HG02981 (cell line): ENCODE data around the gene DUSP7.

Experiments
- ATAC-seq: cut with Tn5 transposase; IDR thresholded peaks from one replicate; pipeline ENCODE4 v1.9.1; 2021; ENCODE audit warnings: mild to moderate bottlenecking, moderate library complexity; ENCODE audit not compliant: unreplicated experiment

The DUSP7 gene

GRCh38 chr3:52013802-52014598 lies 42.4 kb downstream of the DUSP7 start:
- ATAC-seq, result no peak

GRCh38 chr3:52012699-52013098 lies 43.7 kb downstream of the DUSP7 start:
- ATAC-seq, result no peak

DNA sequence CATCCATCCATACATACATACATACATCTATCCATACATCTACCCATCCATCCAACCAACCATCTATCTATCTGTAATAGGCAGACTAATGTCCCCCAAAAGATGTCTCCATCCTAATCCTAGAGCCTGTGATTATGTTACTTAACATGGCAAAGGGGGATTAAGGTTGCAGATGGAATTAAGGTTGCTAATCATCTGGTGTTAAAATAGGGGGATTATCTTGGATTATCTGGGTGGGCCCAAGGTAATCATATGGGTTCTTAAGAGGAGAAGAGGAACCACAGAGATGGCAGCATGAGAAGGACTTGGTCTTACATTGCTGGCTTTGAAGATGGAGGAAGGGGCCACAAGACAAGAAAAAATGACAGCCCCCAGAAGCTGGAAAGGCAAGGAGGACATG lies 45.9 kb downstream of the DUSP7 start:
- no peak for ATAC-seq

DNA sequence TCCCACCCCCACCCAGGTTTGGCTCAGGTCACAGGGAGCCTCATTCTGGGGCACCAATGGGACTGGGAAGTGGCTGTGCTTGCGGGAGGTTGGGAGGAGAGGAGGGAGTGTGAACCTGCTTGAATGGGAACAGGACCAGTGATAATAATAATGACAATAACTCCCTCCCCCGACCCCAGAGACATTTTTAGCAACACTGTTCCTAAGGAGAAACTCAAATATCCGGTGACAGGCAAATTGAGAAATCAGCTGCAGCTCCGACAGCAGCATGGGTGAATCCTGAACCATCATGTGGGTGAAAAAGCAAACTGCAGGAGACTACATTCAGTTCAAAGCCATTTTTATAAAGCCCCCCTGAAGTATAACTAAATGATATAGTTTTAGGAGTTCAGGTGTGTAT lies 49.1 kb downstream of the DUSP7 start:
- ATAC-seq, result no peak

DNA sequence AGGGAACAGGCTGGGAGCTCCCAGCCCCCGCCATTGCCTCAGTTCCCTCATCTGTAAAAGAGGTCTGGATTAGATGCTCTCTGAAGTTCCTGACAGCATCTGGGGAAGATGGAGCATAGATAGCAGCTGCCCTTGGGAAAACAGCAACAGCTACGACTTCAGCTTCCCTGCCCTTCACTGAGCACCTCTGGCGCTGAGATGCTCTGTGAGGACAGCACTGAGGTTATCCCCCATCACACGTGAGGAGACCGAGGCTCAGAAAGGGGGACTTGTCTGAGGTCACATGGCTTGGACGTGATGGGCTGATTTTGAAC lies 49.6 kb downstream of the DUSP7 start:
- no peak for ATAC-seq

DNA sequence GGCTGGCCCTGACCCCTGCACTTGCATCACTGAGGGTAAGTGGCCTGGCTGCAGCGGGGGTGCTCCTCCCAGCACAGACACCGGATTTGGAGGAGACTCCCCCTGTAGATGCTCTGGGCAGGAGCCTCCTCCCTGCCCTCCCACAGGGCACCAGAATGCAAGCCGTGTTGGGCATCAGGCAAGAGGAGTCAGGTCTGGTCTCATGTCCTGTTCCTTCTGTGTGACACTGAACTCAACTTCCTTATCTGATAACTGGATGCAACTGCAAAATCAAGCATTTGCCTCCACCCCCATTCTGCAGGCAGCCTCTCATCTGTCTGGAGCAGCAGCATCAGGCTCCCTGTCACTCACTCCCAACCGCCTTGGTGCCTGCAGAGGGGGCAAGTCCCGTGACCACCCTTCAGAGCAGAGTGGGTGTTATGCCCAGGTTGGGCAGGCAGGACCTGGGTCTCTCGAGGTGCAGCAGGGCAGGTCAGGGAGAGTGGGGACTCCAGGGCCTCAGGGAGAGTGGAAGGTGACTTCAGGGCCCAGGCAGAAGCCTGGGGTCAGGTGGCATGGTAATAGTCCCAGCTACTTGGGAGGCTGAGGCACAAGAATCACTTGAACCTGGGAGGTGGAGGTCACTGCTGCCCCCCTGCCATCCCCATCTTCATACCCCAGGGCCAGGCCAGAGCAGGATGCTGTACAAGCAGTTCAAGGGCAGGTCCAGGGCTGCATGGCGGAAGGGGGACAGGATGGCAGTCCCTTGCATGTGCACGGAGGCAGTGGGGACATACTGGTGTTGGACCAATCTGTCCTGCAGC lies 50.2 kb downstream of the DUSP7 start:
- ATAC-seq, result no peak

- ATAC-seq, result no peak
Observed at GRCh38 chr3:52005571-52005986, 50.8 kb downstream of the DUSP7 start.

- no peak for ATAC-seq
Observed at GRCh38 chr3:52004906-52005395, 51.4 kb downstream of the DUSP7 start.

DNA sequence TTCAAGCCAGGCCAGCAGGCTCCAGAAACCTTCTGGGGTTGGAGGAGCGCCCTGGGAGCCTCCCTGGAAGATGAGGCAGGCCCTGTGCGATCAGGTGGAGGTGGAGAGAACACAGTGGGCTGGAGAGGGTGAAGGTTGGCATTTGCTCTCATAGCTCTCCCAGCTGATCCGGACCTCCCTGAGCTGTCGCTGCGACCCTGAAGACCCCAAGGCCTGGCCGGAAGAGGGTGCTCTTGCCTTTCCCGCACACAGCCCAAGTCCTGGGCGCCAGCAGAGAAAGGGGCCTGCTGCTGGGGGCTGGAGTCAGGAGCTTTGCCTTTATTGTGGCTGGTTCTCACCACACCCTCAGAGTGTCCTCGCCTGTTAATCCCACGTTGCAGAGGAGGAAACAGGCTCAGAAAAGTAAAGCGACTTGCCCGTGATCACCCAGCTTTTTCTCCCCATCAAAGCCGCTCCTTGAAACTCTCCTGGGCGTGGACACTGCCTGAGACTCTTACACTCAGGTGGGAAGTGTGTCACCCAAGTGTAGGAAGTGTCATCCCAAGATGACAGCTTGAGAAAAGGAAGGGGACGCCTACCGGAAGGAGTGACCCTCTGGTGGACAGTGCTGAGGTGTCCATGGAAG lies 52.1 kb downstream of the DUSP7 start:
- ATAC-seq, result no peak

DNA sequence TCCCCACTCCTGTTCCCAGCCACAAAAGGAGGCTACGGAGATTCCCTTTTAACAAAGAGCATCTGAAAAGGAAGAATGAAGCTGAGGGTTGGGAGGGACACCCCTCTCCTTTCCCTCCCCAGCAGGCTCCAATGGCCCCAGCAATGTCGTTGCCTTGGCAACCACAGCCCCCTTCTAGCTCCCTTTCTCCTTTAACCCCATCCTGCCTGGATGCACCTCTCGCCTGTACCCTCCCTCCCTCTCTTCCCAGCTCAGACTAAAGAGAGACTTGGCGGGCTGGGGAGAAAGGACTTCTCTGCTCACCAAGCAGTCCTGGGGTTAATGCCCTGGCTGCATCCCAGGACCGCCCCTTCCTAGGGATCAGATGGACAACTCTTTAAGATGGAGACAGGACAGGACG lies 53.6 kb downstream of the DUSP7 start:
- ATAC-seq, result no peak

DNA sequence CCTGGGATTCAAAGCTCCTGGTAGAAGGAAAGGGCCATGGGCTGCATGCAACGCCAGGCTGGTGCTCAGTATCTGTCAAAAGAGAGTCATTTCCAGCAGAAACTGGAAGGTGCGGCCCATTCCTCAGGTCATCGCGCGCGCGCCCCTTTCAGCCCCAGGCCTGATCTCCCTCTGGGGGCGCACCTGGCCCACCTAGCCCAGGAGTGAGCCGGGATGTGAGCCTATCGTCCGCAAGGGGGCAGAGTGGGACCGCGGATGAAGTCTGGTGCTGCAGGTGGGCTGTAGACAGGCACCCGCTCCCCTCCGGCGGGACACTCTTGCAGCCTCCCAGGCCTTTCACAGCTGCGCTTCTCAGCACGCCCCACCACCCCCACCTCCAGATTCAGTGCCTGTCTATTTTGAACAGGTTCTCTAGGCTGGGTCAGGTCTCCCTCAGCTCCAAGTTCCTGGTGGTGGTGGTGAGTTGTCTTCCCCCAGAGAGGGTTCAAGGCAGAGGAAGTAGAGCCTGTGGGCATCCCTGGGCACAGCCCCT lies 54.9 kb downstream of the DUSP7 start:
- ATAC-seq, result peak; percentile 90

GRCh38 chr3:51999846-52000245 lies 56.5 kb downstream of the DUSP7 start:
- no peak for ATAC-seq
